HG02884 (cell line): ENCODE data around the gene CD55.

Experiments used
- ATAC-seq: cut with Tn5 transposase; IDR thresholded peaks from one replicate; pipeline ENCODE4 v1.9.1; 2021; ENCODE audit warnings: mild to moderate bottlenecking, moderate library complexity; ENCODE audit not compliant: unreplicated experiment

The CD55 gene

GRCh38 chr1:207321079-207321789 is at the start of gene CD55:
Gene CD55 (plus strand): TSS chr1:207321678. CDS start chr1:207321766, 88 bp downstream.
- peak; percentile 91 for ATAC-seq

- no peak for ATAC-seq
Measured at GRCh38 chr1:207274882-207275281, 46.6 kb upstream of the CD55 start.

DNA sequence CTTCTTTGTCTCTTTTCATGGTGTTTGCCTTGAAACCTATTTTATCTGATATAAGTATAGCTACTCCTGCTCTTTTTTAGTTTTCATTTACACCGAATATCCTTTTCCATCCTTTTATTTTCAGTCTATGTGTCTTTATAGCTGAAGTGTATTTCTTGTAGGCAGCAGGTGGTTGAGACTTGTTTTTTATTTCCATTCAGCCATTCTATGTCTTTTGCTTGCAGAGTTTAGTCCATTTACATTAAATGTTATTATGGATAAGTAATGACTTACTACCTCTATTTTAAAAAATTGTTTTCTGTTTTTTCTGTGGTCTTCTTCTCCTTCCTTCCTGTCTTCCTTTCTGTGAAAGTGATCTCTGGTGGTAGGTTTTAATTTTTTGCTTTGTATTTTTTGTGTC is 45.0 kb upstream of the CD55 start:
- ATAC-seq, result no peak

GRCh38 chr1:207277241-207277640 is 44.2 kb upstream of the CD55 start:
- no peak for ATAC-seq

DNA sequence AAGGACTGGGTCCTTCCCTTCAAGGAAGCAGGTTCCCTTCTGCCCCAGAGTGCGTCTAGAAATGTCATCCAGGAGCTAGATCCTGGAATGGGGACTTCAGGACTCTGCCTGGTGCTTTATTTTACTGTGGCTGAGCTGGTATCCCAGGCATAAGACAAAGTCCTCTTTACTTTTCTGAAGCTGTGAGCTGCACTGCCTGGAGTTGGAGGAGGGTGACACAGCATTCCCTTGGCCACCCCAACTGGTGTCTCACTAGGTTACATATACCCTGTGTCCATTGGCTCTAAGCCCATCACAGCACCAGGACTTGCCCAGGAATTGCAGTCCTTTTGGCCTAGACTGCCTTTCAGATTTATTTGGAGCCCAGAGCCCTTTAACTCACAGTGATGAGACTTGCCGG is 41.8 kb upstream of the CD55 start:
- ATAC-seq, result no peak

- no peak for ATAC-seq
Measured at GRCh38 chr1:207280706-207281105, 40.8 kb upstream of the CD55 start.

- ATAC-seq, result no peak
Measured at GRCh38 chr1:207282058-207282457, 39.4 kb upstream of the CD55 start.

DNA sequence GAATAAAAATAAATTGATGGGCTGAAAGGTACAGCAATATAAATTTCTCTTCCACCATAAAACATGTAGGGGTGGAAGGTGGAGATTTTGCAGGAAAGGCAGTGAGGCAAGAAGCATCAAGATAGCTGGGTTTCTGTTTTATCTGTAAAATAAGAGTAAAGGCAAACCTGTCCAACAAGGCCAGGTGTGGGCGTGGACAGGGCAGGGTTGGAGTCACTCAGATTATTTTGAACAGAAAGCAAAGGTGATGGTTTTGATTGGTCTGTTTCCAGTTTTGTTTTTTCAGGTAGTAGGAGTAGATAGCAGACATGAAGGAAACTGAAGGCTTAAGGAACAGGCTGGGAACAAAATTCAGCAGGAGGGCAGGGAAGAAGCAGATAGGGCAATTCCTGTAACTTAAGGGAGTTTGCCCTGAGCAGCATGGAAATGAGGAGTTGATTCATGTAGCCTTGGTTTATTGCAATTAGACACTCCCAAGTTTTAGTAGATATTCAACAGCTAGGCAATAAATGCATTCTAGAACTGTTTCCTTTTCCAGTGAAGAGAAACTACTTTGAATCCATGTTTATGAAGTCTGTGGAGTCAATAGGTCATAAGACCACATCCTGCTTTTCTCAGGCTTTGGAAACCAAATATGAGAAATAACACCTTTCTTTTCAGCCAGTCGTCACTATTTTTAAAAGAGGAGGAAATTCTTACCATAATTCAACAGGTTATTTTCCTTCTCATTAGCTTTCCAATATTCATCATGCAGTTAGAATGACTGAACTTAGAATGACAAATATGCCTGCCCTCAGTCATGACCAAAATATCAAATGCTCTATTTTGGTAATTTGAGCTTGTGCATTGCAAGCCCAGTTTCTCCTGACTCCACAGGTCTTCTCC is 38.7 kb upstream of the CD55 start:
- no peak for ATAC-seq

DNA sequence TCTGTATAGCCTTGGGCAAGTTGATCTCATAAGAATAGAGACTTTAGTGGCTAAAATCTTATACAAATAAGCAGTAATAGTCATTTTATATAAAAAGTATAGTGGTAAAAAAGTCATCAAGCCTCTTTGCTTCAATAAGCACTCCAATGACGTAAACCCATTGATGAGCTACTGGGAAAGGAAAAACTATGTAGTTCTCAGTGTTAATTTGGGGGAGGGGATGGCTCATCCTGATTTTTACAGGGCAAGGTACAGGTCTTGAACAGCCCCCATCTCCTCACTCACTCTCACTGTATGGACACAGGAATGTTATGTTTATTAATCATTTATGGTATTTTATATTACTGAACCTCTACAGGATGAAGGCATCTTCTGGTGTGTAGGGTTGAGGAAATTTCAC is 38.1 kb upstream of the CD55 start:
- ATAC-seq, result no peak

- no peak for ATAC-seq
Measured at GRCh38 chr1:207284209-207284897, 37.1 kb upstream of the CD55 start.

DNA sequence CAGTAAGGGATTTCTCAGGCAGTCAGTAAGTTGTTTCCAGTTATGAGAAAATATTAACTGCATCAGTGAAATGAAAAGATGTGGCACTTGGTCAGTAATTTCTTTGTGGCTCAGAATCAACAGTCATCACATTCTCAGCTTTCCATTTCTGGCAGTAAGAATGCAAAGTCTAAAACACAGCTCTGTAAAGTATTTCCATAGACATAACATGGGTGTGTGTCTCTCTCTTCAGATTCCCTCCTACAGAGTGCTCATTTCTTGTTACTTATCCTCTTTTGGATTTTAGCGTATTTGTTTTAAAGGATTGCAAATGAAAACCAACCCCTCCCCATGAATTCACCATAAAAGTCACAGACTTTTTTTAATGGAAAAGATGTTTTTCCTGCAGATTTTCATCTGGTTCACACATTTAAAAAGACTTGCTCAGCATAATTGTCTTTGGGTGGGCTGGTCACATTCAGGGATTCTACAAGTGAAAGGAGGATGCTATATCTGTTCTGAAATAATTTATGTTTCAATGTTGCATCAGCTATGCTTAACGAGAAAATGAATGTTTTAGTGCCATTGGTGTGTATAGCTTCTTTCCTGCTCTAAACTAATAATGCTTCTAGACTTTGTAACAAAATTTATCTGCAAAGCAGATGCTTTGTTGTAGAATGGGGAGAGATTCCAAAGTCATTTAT is 34.6 kb upstream of the CD55 start:
- no peak for ATAC-seq

DNA sequence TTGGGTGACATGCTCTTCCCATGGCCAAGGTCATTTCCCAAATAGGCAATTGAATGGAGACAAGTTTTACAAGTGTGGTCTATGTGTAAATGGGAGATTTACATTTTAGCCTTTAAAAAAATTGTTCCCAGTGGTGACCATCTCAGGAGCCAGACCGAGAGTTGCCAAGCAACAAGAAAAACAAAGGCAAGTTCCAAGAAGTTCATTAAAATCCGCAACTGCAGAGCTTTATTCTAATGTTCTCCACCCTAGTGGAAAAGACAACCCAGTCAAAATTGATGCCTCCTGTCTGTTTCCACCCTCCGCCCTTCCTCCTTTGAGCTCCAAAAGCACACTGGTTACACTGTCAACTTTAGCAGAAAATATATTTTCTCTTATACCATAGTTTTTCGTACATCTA is 33.2 kb upstream of the CD55 start:
- no peak for ATAC-seq

DNA sequence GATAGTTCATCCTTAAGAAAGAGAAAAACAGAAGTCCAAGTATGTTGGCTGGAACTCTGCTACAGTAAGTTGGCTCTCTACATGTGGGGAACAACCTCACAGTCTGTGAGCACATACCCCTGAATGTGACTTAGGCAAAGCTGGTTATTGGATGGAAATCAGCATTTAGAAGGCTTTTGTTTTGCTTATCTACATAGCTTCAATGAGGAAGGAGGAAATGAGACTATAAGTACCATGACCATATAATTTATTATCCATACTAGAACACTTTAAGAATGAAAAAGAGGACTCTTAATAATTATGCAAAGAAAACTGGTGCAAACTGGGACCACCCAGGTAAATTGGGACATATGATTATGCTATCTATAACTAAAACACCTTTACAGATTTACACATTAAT is 31.7 kb upstream of the CD55 start:
- ATAC-seq, result no peak

DNA sequence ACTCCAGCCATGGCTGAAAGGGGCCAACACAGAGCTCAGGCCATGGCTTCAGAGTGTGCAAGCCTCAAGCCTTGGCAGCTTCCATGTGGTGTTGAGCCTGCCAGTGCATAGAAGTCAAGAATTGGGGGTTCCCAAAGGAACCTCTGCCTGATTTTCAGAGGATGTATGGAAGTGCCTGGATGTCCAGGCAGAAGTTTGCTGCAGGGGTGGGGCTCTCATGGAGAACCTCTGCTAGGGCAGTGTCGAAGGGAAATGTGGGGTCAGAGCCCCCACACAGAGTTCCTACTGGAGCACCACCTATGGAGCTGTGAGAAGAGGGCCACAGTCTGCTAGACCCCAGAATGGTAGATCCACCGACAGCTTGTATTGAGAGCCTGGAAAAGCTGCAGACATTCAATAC is 29.8 kb upstream of the CD55 start:
- no peak for ATAC-seq

GRCh38 chr1:207298186-207298585 is 23.3 kb upstream of the CD55 start:
- ATAC-seq, result no peak

DNA sequence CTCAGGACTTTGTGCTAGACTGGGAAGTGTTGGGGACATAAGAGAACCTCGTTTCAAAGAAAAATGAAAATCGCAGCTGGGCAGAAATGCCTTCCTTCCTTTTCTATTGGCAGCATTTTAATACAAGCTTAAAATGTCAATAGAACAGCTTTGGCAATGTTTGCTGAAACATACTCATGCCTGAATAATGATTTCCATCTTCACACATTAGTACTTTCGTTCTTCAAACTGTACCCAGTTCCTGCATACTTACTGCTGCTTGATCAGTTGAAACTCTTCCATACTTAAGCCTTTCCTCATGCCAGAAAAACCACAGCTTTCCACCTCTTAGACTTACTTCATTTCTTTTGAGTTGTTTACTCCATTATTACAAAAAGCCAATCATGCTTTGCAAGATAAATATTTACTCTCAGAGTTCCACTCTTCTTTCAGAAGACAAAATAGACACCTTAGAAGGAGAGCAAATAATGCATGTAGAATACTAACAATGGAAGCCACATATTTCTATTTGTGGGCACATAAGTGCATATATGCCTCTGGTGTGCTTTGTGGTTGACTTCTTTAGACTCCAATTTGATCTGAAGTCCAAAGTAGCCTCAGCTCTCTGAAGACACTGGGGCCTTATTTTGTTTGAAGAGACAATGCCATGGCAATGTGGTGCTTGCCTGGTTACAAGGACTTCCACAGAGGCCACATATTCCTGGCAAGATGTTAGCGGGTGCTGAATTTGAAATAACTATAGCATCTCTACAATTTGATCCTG is 22.7 kb upstream of the CD55 start:
- no peak for ATAC-seq

- ATAC-seq, result no peak
Measured at GRCh38 chr1:207300970-207301369, 20.5 kb upstream of the CD55 start.

DNA sequence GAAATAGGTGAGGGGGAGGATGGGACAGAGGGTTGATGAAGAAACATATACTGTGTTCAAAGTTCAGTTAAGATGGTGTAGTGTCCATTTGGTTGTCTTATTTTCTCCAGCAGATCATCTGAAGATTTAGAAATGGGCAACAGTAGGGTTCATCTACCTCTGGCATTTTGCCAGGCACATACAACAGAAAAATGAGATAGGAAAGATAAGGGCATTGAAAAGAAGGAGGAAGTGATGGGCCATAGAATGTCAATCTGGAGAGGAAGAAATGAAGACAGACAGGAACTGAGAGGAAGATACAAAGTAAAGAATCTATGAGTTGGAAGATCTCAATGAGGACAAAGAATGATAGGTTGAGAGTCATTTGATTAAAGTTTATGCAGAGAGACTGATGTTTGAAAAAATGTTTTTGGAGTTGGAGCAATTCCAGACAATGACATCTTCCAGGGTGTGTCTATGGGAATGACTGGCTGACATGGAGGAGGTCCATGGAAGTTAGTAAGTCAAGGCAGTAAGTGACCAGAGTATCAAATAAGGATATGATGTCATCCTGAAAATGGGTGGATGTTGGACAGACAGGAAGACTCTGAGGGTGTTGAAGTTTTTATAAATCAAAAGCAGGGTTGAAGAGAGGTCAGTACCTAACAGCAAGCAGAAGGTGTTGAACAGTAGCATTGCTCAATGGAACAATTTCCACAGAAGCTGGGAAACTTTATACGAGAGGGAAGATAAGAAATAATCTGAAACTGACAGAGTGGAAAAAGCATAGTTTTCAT is 18.7 kb upstream of the CD55 start:
- ATAC-seq, result no peak

GRCh38 chr1:207304710-207305488 is 16.6 kb upstream of the CD55 start:
- ATAC-seq, result no peak
